Keratinocyte (primary cell): ENCODE data around the gene MED26.

Source experiments
- EZH2 ChIP-seq: IDR thresholded peaks from one replicate; pipeline ENCODE4 v1.6.1; 2012; ENCODE audit warnings: inconsistent platforms, mild to moderate bottlenecking, low read length, moderate library complexity
- TF ChIP-seq, protein P1 (sequence below), 3 experiments: IDR thresholded peaks in 1 of 3; conservative IDR thresholded peaks in 1 of 3; optimal IDR thresholded peaks in 1 of 3; 2 replicates in 2 of 3; 3 replicates in 1 of 3; pipeline versions ENCODE3 to v1.5.1; 2011; ENCODE audit warnings: low read length in 3 of 3, mild to moderate bottlenecking in 3 of 3, moderate library complexity in 2 of 3, control low read depth in 1 of 3, inconsistent platforms in 1 of 3; ENCODE audit not compliant: insufficient read depth in 2 of 3; ENCODE audit errors: extremely low read depth in 1 of 3

GRCh38 chr19:16586477-16586871 is 41.5 kb downstream of the MED26 start:
- TF ChIP-seq, protein P1, sequence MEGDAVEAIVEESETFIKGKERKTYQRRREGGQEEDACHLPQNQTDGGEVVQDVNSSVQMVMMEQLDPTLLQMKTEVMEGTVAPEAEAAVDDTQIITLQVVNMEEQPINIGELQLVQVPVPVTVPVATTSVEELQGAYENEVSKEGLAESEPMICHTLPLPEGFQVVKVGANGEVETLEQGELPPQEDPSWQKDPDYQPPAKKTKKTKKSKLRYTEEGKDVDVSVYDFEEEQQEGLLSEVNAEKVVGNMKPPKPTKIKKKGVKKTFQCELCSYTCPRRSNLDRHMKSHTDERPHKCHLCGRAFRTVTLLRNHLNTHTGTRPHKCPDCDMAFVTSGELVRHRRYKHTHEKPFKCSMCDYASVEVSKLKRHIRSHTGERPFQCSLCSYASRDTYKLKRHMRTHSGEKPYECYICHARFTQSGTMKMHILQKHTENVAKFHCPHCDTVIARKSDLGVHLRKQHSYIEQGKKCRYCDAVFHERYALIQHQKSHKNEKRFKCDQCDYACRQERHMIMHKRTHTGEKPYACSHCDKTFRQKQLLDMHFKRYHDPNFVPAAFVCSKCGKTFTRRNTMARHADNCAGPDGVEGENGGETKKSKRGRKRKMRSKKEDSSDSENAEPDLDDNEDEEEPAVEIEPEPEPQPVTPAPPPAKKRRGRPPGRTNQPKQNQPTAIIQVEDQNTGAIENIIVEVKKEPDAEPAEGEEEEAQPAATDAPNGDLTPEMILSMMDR (optimal IDR thresholded peaks at IDR 0.05 in 1 of 3, IDR thresholded peaks at IDR 0.05 in 1 of 3, conservative IDR thresholded peaks at IDR 0.05 in 1 of 3; ENCODE audit: extremely low read depth in 1 of 3, insufficient read depth in 2 of 3, low read length in 3 of 3): no peak
- TF ChIP-seq EZH2: no peak
